Stimulated activated CD4-positive, alpha-beta T cell treated with anti-CD3 and anti-CD28 coated beads, Interleukin-2, amount 100 ng/mL, for 48 hours (primary cell): Measurements from ENCODE around the gene MRTFA.

Experiments used
- DNase-seq, 2 donors: peaks; one replicate each; pipeline ENCODE4 v3.0.0-alpha.2; 2020

MRTFA gene

DNA sequence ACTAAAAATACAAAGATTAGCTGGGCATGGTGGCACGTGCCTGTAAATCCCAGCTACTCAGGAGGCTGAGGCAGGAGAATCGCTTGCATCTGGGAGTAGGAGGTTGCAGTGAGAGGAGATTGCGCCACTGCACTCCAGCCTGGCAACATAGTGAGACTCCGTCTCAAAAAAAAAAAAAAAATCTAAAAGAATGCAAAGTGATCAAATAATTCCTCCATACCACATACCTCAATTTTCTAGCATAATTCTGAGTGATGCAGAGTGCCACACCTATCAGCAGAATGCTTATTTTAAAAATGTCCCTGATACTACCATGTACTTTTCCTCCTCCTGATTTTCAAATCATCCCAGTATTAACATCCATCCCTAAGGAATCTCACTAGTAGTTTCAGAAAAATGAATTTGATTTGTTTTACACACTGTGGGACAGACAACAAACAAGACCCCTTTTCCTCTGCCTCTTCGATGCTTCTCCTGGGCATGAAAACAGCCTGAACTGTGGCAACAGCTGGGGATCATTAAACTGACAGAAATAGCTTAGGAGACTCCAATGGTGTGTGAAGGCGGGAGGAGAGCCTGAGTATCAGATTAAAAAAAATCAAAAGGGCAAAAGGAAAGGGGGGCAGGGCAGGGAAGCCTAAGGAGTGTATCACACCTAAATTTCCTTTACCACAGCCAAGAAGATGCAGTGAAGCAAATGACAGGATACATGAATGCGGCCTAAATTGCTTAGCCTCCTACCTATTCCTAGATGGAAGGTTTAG lies 151.4 kb downstream of the MRTFA start:
- DNase-seq, result no peak

DNA sequence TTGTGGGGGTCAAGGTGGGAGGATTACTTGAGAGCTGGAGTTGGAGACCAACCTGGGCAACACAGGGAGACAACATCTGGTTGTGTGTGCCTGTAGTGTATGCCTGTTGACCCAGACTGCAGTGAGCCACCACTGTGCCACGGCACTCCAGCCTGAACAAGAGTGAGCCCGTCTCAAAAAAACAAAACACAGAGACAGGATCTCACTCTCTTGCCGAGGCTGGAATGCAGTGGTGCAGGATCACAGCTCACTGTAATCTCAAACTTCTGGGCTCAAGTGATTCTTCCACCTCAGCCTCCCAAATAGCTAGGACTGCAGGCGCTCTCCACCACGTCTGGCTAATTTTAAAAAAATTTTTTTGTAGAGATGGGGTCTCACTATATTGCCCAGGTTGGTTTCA lies 153.6 kb downstream of the MRTFA start:
- DNase-seq, result no peak

DNA sequence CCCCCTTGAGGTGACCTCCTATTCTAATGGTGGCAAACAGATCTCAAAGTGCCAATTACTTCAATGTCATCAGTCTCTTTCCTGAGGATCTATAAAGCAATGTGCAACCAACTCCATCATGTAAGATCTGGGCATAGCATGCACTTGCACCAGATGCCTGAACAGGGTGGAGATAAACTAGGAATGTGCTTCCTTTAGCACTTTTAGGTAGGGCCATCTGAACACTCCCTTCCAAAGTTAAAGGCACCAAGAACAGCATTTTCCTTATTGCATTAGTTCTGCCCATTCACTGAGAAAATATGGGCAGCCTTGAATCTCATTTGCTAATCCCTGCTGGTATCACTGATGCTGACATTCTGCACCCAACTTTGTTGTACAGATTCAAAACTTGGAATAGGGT lies 154.1 kb downstream of the MRTFA start:
- DNase-seq, result no peak

DNA sequence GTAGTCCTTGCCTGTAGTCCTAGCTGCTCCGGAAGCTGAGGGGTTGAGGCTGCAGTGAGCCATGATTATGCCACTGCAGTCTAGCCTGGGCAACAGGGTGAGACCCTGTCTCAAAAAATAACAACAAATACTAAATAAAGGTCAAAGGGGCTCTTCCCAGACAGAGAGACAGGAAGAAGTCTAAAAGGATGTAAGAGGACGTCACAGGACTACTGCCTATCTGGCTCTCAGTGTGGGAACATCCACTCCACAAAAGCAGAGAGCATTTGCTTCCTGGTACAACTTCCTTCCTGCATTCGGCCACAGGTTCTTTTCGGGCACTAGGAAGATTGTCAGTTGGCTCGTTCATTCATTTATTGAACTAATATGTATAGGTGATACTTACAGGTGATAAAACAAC lies 155.5 kb downstream of the MRTFA start:
- no peak for DNase-seq

DNA sequence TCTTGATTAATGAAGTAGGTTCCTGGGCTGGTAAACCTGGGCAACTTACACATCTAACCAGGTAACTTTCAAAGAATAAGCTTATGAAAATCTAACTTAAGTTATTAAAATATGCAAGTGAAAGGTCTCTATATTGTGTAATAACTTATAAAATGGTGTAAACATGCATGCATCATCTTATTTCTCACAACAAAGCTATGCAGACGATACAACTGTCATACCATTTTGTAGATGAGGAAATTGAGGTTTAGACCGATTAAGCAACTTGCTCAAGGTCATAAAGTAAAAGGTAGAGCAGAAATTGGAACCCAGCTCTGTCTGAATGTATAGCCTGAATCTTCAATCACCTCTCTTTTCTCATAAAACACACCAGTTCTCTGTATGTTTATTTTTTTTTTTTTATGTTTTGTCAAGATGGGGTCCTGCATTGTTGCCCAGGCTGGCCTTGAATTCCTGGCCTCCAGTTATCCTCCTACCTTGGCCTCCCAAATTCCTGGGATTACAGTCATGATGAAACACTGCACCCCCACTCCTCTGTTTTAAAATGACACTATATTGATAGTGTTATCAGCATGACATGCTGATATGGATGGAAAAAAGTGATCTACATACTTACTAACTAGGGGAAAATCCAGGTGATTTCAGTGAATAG lies 156.5 kb downstream of the MRTFA start:
- no peak for DNase-seq

DNA sequence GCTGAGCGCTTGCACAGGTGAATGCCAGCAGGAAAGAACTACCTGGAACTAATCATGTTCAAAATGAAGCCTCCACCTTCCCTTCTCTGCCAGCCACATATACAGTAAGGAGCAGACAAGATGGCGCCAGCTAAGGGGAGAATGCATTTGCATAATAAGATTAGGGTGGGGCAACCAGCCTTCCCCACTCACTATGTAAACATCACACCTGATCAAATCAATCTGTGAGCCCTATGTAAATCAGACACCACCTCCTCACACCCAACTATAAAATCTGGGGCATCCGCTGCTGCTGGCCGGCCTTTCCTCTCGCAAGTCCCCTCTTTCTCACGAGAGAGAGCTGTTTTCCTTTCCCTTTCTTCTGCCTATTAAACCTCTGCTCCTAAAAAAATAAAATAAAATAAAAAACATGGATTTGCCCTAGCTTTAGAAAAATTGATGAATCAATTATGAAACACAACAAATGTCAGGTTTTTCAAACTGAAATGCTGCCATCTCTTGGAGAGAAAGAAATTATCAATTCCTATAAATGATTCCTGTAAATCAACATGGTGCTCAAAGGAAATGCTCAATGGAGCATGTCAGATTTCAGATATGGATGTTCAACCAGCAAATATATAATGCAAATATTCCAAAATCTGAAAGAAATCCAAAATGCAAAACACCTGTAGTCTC lies 157.3 kb downstream of the MRTFA start:
- DNase-seq, result no peak

DNA sequence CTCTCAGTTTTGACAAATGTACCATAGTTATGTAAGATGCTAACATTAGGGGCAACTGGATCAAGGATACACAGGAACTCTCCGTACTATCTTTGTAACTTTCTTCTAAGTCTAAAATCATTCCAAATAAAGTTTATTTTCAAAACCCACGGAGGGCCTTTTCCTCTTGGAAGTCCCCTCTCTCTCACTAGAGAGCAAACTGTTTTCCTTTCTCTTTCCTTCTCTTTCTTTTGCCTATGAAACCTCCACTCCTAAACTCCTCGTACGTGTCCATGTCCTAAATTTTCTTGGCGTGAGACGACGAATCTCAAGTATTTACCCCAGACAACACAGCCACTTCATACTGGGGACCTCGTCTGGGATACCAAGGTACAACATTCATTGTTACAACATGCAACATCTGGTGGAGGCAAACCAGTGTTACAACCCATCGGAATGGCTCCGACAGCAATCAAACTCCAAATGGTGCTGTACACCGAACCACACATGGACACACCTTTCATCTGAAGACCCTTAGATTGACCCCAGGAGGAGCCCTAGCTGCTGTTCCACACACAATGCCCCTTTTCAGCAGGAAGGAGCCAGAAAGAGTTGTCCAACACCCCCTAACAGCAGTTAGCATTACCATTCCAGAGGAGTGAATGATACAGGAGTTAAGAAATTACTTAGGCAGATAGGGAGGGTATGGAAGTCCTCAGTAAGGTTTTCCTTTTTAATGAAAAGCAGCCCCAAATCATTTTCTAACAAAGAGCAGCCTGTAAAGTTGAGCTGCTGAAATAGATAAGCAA lies 158.0 kb downstream of the MRTFA start:
- DNase-seq, result no peak

DNA sequence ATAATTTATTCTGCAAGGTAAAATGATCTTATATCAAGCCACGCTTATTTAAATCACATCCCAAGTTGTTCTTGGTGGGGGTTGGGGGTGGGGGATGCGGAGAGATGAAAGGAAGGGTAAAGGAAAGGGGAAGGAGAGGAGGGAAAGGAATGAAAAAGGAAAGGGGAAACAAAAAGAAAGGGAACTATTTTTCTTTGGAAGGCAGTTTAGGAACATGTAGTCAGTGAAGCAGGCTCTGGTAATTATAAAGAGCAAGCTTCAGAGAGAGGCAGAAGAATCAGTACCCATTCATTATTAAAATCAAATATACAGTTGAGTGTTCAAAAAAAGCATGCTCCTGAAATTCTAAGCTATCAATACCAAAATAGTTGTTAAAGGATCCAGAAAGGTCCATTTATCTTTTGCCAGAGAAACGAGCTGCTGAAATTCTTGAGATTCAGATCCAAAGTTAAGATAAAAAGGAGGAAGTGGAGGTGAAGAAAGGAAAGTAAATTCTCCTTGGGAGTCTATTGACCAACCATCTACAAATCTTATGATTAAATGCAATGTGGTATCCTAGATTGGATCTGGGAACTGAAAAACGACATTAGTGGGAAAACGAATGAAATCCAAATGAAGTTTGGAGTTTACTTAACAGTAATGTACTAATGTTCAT lies 158.7 kb downstream of the MRTFA start:
- no peak for DNase-seq

DNA sequence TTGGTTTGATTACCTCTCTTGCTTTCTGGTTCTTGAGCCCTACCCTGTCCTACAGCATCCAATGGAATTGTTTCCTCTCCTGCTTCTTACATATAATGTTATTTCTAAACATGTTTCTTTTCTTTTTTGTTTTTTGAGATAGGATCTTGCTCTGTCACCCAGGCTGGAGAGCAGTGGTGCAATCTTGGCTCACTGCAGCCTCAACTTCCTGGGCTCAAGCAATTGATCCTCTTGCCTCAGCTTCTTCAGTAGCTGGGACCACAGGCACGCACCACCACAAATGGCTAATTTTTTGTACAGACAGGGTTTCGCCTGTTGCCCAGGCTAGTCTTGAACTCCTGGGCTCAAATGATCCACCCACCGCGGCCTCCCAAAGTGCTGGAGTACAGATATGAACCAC lies 160.2 kb downstream of the MRTFA start:
- DNase-seq, result no peak

DNA sequence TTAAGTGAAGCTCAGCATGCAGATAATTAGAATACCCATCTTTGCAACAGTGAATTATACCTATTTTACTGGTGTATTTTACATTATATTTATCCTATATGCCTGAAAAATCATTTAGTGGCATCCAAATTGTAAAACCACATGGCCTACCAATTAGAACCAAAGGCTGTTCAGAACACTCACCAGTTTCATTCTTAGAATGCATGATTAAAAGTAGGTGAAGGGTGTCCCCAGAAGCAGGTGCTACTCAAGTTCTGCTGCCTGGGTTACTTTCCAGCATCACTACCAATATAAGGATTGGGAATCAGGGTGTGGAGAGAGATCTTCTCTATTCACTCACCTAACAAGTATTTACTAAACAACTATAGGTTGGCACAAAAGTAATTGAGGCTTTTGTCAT lies 162.8 kb downstream of the MRTFA start:
- DNase-seq, result no peak

DNA sequence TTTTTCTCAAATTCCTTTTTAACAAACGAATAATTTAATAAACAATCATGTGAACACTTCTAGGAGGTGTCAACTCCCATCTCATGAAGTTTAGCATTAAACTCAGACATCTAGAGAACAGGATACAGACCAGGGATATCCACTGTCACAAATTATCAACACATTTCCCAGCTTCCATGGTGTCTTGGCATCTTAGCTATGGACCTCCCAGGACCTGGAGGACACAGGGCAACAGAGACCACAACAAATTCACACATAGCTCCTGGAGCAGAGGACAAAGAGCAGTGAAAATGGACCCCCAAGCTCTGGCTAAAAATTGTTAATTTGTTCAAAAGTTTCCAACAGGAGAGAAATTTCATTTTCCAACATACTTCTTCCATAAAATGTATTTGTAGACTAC lies 163.9 kb downstream of the MRTFA start:
- no peak for DNase-seq

DNA sequence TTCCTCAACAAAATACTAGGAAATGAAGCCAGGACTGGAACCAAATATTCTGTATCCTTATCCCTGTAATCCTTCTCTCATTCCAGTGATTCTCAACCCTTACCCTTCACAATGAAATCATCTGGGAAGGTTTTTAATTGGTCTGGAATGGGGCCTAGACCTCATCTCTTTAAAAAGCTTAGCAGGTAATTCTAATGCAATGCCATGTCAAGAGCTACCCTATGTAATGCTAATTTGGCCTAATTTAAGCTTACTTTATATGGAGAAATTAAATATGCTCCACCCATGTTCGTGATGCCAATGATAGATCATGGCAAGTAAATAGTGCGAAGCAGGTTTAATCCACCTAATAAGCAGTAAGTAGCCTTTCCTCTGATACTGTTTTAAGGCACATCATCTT lies 164.5 kb downstream of the MRTFA start:
- DNase-seq, result no peak

DNA sequence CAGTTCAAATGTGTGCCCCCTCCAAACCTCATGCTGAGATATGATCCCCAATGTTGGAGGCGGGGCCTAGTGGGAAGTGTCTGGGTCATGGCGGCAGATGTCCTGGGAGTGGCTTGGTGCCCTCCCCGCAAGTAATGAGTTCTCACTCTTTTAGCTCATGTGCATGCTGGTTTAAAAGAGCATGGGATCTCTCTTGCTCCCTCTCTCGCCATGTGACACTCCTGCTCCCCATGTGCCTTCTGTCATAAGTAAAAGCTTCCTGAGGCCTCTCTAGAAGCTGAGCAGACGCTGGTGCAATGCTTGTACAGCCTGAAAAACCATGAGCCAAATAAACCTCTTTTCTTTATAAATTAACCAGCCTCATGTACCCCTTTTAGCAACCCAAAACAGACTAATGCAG lies 167.3 kb downstream of the MRTFA start:
- DNase-seq, result no peak

DNA sequence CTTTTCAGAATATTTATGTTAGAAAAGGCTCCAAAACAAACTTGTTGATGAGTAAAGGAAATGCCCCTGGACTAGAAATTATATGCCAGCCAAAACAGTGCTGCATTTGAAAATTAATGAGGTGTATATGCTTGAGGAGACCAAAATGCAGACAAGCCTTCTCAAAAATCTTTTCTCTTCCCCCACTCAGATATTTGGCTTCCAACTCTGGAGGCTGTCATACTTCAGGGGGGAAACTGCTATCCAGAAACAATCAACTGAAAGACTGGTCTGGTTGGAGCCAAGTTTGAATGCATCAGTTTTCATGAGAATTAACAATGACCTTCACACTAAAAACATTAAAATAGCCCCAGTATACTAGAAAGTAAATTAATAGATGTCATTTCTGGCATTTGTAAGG lies 167.9 kb downstream of the MRTFA start:
- no peak for DNase-seq

DNA sequence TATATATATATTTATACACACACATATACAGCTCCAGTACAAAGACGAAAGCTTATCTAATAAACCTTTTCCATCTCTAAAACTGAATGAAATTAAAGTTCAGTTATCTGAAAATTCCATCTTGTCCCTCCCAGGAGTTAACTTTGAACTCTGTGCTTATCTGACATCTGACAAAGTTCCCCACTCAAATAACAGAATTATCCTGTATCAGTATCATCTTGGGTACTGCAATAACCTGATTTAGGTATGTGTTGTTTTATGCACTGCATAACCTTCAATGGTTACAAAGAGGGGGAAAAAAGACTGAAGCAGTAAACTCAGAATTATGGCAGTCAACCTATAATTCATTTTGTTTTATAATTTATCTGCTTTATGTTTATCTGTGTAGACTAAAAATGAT lies 169.5 kb downstream of the MRTFA start:
- DNase-seq, result no peak

DNA sequence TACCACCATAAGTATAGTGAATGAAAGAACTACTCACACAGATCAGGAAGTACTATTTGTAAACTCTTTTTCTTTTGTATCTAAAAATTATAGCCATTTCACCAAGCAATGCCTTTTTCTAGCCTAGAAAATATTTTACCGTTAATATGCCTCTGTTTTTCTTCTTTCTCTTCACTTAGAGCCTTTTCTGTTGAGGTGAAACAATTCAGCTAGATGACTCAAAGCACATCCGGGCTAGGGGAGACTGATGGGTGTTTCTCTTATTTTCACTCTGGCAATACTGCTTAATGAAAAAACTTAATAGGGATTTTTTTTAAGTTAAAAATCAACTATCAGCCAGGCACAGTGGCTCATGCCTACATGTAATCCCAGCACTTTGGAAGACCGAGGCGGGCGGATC lies 172.8 kb downstream of the MRTFA start:
- DNase-seq, result peak; percentile 4 to 20

DNA sequence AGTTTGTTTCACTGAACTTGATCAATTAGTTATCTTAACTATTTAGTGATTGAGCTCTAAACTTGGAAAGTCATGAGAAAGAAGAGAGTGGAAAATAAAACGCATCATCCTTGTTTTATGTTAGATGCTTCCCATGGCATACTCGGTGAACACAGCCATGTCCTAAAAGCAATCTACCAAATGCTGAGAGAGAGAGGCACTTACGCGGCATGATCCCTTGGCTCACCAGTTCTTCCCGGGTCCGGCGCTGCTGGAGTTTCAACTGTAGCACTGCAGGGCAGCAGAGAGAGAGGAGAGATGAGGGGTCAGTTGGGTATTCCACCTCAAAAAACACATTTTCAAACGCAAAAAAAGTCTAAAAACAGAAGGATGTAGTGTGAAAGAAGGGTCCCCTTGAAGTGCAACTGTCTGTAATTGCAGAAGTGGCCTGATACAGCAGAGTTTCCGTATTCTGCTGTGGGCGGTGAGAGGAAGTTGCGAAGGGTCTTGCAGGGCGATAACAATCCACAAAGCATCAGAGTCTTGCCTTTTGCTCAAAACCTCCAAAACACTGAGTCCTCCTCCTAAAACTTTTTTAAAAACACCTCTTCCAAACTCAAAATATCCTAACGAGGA lies 173.4 kb downstream of the MRTFA start:
- peak; percentile 26 for DNase-seq

DNA sequence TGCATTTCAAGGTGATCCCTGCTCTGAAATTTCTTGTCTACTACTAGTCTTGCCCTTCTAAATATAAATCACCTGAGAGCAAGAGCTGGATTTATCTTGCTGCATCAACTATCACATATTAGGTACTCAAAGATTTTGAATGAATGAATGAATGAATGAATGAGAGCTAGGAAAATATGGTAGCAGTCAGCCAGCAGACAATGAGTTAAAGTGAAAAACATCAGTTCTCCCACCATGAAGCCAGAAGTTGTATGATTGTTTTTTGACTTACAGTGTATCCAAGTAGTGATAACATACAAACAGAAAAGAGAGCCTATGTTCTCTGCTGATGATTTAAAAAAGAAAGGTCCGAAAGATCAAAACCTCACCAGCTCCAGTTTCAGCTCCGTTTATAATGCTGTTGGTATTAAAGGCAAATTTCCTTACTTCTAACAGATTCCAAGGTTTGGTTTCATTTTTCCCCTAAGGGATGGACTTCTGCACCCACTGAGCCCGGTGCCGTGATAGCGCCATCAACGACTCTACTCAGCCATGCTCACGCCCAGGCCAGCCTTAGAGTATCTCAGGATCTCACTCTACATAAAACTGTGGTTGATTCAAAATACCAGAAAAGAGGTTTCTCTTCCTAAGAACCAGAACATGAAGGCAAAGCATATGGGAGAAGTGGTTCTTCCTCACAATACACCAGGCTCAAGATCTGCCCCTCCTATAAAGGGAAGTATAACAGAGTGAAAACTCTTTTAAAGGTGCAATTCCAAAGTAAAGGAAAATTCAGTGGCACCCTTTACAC lies 174.1 kb downstream of the MRTFA start:
- DNase-seq, result peak; percentile 12

DNA sequence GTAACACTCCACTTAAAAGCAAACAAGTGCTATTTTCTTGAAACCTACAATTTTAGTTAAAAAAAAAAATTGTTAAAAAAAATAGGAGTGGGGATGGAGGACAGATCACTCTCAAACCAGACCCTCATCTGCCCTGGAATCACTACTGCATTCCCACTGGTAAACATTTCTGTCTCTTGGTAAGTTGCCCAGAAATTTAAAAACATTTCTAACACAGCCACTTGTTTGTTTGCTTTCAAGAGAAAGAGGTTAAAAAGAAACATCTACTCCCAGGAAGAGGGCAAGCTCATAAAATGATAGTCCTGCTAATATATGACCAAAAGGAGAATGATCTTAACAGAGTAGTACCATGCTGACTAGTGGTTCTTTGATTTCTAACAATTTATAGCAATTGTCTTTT lies 182.8 kb downstream of the MRTFA start:
- no peak for DNase-seq

DNA sequence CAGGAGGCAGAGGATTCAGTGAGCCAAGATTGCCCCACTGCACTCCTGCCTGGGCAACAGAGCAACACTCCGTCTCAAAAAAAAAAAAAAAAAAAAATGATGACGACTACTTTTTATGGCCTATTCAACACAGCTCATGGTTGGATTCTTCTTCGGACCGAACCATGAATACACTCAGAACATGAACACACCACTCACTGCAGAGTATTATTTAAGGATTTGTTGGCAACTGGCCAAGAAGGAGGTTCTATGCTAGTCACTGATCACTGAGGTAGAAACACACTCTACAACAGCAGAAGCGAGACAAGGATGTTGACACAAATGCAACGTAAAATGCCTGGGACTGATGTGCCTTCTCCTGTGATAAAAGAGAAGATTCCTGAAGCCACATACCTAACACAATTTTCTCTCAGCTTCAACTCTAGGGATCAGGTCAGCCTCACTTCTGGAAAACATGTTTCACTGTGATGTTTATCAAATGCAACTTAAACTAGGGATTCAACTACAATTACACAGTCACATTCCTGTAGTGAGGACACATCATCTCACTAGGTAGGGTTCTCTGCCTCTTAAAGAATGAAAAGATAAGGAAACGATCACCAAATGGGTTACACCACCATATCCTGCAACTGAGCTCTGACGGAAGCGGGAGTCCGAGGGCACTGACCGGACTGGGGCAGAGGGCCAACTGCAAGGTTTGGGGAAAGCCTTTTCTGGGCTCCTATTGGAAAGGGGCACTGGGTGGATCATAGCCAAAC lies 183.6 kb downstream of the MRTFA start:
- no peak for DNase-seq

DNA sequence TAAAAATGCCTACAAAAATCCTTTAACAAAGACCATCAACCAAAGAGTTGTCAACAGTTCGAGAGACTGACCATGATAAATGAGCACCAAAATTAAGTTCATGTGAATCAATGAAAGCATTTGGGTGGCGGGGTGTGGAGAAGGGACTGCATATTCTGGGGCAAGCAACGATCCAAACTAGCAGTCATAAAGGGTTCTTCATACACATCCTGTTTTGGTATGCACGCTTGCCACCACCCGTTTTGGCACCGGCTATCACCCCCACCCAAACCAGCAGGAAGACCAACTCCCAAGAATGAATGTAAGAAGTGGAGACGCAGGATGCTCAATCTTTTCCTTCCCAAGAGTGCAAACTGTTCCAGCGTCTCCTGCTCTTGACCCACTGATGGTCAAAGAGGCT lies 185.3 kb downstream of the MRTFA start:
- no peak for DNase-seq
